Measurements from ENCODE around the gene KRT79.
A peak's percentile ranks its signal among the peaks of the same experiment; 100 is the strongest.

Gene KRT79

DNA sequence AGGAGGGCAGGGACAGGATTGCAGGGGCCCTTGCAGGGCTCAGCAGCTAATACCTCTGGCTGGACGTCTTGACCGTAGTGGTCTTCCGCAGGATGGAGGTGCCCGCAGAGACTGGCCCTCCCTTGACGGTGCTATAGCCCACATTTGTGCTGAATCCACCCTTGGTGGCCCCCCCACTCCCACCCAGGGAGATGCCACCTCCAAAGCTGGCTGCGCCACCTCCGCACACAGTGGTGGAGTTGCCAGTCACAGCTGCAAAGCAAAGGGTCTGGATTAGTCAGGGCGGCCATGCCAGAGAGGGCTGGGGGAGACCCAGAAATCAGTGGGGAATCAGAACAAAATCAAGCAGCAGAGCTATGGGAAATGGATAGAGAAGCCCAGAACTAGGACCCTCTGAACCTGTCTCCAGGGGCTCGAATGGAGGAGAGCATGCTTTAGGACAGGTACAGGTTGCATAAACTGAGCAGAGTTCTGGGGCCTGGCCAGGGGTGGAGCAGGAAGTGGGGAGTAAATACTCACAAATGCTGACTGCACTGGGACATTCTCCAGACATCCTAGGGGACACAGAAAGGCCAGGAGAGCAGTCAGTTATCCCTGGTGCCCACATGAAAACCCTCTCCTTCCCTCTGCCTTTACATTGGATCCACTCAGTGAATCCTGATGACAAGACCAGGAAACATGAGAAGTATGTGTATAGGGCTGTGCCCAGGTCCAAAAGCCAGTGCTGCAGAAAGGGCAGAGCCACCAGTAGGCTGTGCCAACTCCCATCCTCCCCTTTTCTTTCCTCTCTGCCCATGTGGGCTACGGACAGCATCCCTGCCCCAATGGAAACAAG is 12.1 kb downstream of the KRT79 start:
- TF ChIP-seq ZNF565 (CRISPR knock-in tag; conservative IDR thresholded peaks at IDR 0.05; ENCODE audit: low read depth) = no peak
- ATAC-seq = peak; percentile 50

DNA sequence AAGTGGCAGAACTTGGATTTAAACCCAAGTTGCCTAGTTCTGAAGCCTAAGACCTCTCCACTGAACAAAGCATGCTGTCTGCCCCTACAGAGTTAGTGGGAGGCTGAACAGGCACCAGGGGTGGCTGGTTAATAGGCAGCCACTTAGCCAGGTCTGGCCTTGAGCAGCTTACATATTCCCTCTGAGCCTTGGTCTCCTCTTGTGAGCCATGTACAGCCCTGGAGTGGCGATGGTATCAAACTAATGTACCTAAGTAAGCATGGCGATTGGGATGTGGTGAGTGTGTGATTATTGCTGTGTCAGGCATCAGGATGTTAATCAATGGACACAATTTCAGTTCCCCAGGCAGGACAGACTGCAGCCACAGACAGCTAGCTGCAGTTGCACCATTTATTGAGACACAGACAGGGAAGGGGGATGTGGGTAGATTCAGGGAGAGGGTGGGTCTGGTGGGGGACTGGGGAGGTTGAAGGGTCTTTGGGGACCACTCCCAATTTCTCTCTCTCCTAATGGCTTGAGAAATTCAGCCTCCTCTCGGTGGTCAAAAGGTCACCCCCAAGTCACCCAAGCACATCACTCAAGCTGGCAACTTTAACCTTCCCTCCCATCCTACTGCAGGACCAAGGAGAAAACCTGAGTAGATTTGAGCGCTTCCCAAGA is 12.9 kb downstream of the KRT79 start:
- TF ChIP-seq ZNF8 (CRISPR knock-in tag; IDR thresholded peaks at IDR 0.05) (no peak), GLIS3 (CRISPR knock-in tag; IDR thresholded peaks at IDR 0.05) (no peak), BACH2 (CRISPR knock-in tag; IDR thresholded peaks at IDR 0.05; ENCODE audit: borderline replicate concordance) (no peak), ZNF565 (CRISPR knock-in tag; conservative IDR thresholded peaks at IDR 0.05; ENCODE audit: low read depth) (no peak), ARNTL (CRISPR knock-in tag; IDR thresholded peaks at IDR 0.05; ENCODE audit: borderline replicate concordance, low read depth) (no peak)
- no peak for ATAC-seq

DNA sequence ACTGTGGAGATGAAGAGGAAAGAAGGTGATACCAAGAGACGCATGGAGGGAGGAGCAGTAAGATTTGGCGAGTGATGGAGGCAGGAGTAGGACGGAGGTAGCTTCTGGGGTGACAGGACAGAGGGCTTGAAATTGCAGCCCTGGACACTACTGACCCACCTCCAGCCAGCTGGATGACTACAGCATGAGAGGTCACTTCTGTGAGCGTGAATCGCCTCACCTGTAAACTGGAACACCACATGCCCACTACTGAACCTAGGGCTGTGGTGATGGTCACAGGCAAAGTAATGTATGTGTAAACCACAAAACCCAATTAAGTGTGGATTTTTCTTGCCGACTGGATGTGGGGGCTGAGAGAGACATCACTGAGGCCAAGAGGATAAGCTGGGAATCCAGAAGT is 13.6 kb downstream of the KRT79 start:
- TF ChIP-seq ZNF565 (CRISPR knock-in tag; conservative IDR thresholded peaks at IDR 0.05; ENCODE audit: low read depth) (no peak), RARB (CRISPR knock-in tag; IDR thresholded peaks at IDR 0.05) (no peak), ZFP30 (CRISPR knock-in tag; IDR thresholded peaks at IDR 0.05) (no peak)
- ATAC-seq = no peak

DNA sequence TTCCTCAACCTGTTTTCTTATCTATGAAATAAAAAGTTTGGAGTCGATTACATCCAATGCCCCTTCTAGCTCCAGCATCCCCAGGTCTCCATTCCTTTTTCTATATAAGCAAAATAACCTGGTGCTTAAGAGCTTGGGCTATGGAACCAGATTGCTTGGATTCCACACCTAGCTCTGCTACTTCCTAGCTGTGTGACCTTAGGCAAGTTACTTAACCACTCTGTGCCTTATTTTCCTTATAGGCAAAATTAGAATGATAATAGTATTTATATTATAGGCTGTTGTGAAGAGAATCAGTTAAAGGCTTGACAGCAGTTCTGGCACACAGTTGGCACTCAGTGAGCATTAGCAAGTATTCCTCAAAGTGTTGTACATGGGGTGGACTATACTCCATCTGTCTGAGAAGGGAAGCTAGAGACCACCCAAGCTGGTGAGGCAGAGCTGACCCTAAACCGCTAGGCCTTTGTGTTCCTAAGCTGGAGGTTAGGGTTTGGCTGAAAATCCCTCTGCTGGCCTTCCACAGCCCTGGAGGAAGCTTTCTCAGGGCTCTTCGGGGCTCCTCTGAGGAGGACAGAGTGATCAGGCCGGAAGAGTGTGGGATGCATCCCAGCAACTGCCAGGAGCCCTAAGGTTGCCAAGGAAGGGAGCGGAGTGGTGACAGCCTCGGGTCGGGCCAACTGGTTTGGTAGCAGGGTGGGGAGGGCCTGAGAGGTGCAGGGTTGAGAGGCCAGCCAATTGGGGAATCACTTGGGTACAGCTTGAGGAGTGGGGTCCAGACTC is 14.2 kb downstream of the KRT79 start:
- TF ChIP-seq, protein P1, sequence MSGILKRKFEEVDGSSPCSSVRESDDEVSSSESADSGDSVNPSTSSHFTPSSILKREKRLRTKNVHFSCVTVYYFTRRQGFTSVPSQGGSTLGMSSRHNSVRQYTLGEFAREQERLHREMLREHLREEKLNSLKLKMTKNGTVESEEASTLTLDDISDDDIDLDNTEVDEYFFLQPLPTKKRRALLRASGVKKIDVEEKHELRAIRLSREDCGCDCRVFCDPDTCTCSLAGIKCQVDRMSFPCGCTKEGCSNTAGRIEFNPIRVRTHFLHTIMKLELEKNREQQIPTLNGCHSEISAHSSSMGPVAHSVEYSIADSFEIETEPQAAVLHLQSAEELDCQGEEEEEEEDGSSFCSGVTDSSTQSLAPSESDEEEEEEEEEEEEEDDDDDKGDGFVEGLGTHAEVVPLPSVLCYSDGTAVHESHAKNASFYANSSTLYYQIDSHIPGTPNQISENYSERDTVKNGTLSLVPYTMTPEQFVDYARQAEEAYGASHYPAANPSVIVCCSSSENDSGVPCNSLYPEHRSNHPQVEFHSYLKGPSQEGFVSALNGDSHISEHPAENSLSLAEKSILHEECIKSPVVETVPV (CRISPR knock-in tag; IDR thresholded peaks at IDR 0.05) = no peak
- TF ChIP-seq RARB (CRISPR knock-in tag; IDR thresholded peaks at IDR 0.05) (no peak), ZNF565 (CRISPR knock-in tag; conservative IDR thresholded peaks at IDR 0.05; ENCODE audit: low read depth) (no peak), ZNF8 (CRISPR knock-in tag; IDR thresholded peaks at IDR 0.05) (no peak), OSR1 (CRISPR knock-in tag; IDR thresholded peaks at IDR 0.05) (no peak), GLIS3 (CRISPR knock-in tag; IDR thresholded peaks at IDR 0.05) (no peak), ARNTL (CRISPR knock-in tag; IDR thresholded peaks at IDR 0.05; ENCODE audit: borderline replicate concordance, low read depth) (no peak), TOX (CRISPR knock-in tag; IDR thresholded peaks at IDR 0.05; ENCODE audit: borderline replicate concordance) (no peak), TCF4 (CRISPR knock-in tag; IDR thresholded peaks at IDR 0.05; ENCODE audit: borderline replicate concordance) (no peak), CSDC2 (CRISPR knock-in tag; IDR thresholded peaks at IDR 0.05) (no peak)
- TF ChIP-seq, protein P2, sequence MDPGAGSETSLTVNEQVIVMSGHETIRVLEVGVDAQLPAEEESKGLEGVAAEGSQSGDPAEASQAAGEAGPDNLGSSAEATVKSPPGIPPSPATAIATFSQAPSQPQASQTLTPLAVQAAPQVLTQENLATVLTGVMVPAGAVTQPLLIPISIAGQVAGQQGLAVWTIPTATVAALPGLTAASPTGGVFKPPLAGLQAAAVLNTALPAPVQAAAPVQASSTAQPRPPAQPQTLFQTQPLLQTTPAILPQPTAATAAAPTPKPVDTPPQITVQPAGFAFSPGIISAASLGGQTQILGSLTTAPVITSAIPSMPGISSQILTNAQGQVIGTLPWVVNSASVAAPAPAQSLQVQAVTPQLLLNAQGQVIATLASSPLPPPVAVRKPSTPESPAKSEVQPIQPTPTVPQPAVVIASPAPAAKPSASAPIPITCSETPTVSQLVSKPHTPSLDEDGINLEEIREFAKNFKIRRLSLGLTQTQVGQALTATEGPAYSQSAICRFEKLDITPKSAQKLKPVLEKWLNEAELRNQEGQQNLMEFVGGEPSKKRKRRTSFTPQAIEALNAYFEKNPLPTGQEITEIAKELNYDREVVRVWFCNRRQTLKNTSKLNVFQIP (CRISPR knock-in tag; IDR thresholded peaks at IDR 0.05; ENCODE audit: borderline replicate concordance, low read depth) = no peak
- no peak for ATAC-seq

DNA sequence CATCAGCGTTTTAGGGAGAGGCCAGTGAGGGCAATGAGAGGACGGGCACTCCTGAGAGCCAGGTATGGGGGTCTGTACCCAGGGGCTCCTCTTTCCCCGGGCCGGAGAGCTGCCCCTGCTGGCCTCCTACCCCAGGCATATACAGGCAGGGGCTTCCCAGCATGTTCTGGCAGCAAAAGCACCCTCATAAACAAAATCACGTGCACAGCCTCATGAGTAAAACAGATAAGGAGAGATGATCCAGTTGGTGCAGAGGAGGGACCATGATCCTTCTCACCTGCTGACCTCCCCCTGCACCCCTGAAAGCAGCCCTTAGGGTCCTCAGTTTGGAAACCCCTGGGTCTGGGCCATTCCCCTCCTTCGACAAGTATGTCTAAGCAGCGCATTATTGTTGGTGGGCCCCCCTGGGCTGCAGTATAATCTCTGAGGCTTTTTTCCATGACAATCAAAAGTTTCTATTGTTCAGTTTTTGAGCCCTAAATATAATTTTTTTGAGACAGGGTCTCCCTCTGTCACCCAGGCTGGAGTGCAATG is 15.2 kb downstream of the KRT79 start:
- no peak for TF ChIP-seq ZNF565 (CRISPR knock-in tag; conservative IDR thresholded peaks at IDR 0.05; ENCODE audit: low read depth)
- TF ChIP-seq, protein P2 (CRISPR knock-in tag; IDR thresholded peaks at IDR 0.05; ENCODE audit: borderline replicate concordance, low read depth) = no peak
- no peak for TF ChIP-seq ZNF70 (CRISPR knock-in tag; IDR thresholded peaks at IDR 0.05)
- no peak for TF ChIP-seq ZNF8 (CRISPR knock-in tag; IDR thresholded peaks at IDR 0.05)
- TF ChIP-seq ESRRG (CRISPR knock-in tag; IDR thresholded peaks at IDR 0.05) = no peak
- TF ChIP-seq ISL1 (CRISPR knock-in tag; IDR thresholded peaks at IDR 0.05) = no peak
- TF ChIP-seq ZFP3 (CRISPR knock-in tag; IDR thresholded peaks at IDR 0.05) = no peak
- no peak for TF ChIP-seq RARB (CRISPR knock-in tag; IDR thresholded peaks at IDR 0.05)
- no peak for TF ChIP-seq TCF4 (CRISPR knock-in tag; IDR thresholded peaks at IDR 0.05; ENCODE audit: borderline replicate concordance)
- TF ChIP-seq GLIS3 (CRISPR knock-in tag; IDR thresholded peaks at IDR 0.05) = no peak
- TF ChIP-seq ZFP30 (CRISPR knock-in tag; IDR thresholded peaks at IDR 0.05) = no peak
- TF ChIP-seq BACH2 (CRISPR knock-in tag; IDR thresholded peaks at IDR 0.05; ENCODE audit: borderline replicate concordance) = no peak
- TF ChIP-seq, protein P3, sequence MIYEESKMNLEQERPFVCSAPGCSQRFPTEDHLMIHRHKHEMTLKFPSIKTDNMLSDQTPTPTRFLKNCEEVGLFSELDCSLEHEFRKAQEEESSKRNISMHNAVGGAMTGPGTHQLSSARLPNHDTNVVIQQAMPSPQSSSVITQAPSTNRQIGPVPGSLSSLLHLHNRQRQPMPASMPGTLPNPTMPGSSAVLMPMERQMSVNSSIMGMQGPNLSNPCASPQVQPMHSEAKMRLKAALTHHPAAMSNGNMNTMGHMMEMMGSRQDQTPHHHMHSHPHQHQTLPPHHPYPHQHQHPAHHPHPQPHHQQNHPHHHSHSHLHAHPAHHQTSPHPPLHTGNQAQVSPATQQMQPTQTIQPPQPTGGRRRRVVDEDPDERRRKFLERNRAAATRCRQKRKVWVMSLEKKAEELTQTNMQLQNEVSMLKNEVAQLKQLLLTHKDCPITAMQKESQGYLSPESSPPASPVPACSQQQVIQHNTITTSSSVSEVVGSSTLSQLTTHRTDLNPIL (CRISPR knock-in tag; IDR thresholded peaks at IDR 0.05; ENCODE audit: low read depth) = no peak
- TF ChIP-seq ZC3H10 (CRISPR knock-in tag; IDR thresholded peaks at IDR 0.05) = no peak
- no peak for ATAC-seq

Measured in SK-N-SH treated with all-trans-retinoic acid at 6 μM for 48 hours (cell line).